Central memory CD8-positive, alpha-beta T cell (primary cell): ENCODE measurements around the gene PCSK4.
A peak's percentile ranks its signal among the peaks of the same experiment; 100 is the strongest.

Source experiments
- ATAC-seq: fragments of 150-1000 bp; cut with Tn5 transposase; replicated peaks from 2 replicates; pipeline ENCODE4 v1.10.0; 2022; ENCODE audit warnings: mild to moderate bottlenecking, moderate FRiP score, moderate number of reproducible peaks; ENCODE audit not compliant: poor library complexity, severe bottlenecking; ENCODE audit errors: extremely low read depth
- DNase-seq, 2 donors: peaks; one replicate each; pipeline ENCODE4 v3.0.0; 2021; ENCODE audit warnings: low spot score in 2 of 2
- H3K27ac Mint-ChIP-seq: one replicate; pipeline ENCODE4 v1.8.0; 2022; ENCODE audit warnings: low read depth, mild to moderate bottlenecking, moderate library complexity, mixed read lengths
- H3K27me3 Mint-ChIP-seq: one replicate; pipeline ENCODE4 v1.8.0; 2022; ENCODE audit warnings: mixed read lengths
- H3K36me3 Mint-ChIP-seq: one replicate; pipeline ENCODE4 v1.8.0; 2022; ENCODE audit warnings: mild to moderate bottlenecking, moderate library complexity, mixed read lengths; ENCODE audit not compliant: insufficient read depth
- H3K4me1 Mint-ChIP-seq: one replicate; pipeline ENCODE4 v1.8.0; 2022; ENCODE audit warnings: mixed read lengths
- H3K4me3 Mint-ChIP-seq: one replicate; pipeline ENCODE4 v1.8.0; 2022; ENCODE audit warnings: mild to moderate bottlenecking, moderate library complexity, mixed read lengths
- H3K9me3 Mint-ChIP-seq: one replicate; pipeline ENCODE4 v1.8.0; 2022; ENCODE audit warnings: mixed read lengths

The PCSK4 gene

GRCh38 chr19:1516395-1516753 is 26.2 kb upstream of the PCSK4 start:
- no peak overlapping the region for H3K27ac Mint-ChIP-seq

GRCh38 chr19:1514986-1515721 is 25.0 kb upstream of the PCSK4 start:
- Mint-ChIP-seq H3K9me3 (no peaks in the 10 kb centered on the region), H3K4me1 (peaks cover under 1% of the 10 kb centered on the region), H3K27ac (no peak overlapping the region), H3K27me3 (peaks cover 10% of the 10 kb centered on the region), H3K36me3 (peaks cover 1% of the 10 kb centered on the region), H3K4me3 (no peak overlapping the region)
- no peak for ATAC-seq
- no peak for DNase-seq

More at GRCh38 chr19:1516395-1516753, 26.2 kb upstream of the PCSK4 start:
- no peak for DNase-seq
- Mint-ChIP-seq H3K4me3 (no peak overlapping the region), H3K9me3 (no peaks in the 10 kb centered on the region), H3K27me3 (peaks cover 10% of the 10 kb centered on the region), H3K36me3 (peaks cover 1% of the 10 kb centered on the region), H3K4me1 (no peaks in the 10 kb centered on the region)
- ATAC-seq, result no peak

- DNase-seq, result no peak
- H3K4me3 Mint-ChIP-seq, result peak overlapping the region; percentile 55
- H3K4me1 Mint-ChIP-seq, result peaks cover 5% of the 10 kb centered on the region
- ATAC-seq, result no peak
- peaks cover 10% of the 10 kb centered on the region for H3K27me3 Mint-ChIP-seq
- no peaks in the 10 kb centered on the region for H3K9me3 Mint-ChIP-seq
- no peak overlapping the region for H3K27ac Mint-ChIP-seq
- peaks cover 1% of the 10 kb centered on the region for H3K36me3 Mint-ChIP-seq
Observed at GRCh38 chr19:1514295-1514661, 24.1 kb upstream of the PCSK4 start.

DNA sequence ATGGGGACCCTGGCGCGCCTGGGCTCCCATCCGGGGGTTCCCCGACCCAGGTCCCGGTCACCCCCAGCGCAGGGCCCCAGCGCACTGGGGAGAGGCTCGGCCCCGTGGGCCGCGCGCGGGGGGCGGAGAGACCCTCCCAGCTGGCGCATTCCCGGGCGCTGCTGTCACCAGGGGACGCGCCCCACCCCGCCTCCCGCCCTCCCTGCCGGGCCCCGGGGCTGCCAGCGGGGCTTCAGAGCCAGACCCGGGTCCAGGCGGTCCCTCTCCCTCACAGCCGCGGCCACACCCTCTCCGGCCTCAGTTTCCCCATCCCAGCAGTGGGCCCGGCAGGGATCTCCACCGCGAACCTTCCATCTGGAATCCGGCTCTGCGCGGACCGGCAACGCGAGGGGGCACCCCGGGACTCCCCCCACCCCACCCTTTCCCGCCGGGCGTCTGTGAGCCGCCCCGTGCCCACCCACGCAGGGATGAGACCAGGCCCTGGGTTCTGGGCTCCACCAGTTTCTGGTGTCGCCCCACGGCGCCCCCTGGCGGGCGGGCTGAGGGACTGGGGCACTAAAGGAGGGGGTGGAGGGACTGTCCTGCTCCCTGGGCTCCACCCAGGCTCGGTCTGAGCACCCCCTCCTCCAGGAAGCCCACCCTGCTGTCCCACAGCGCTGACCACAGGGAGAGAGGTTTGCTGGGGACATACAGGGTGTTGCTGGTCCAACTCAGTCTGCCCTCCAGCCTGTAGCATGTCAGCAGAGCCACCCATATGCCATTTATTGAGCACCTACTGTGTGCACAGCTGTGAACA is 23.5 kb upstream of the PCSK4 start:
- DNase-seq (peak; percentile 40 to 45), ATAC-seq (peak; percentile 54)
- peak overlapping the region; percentile 55 for H3K4me3 Mint-ChIP-seq
- no peaks in the 10 kb centered on the region for H3K9me3 Mint-ChIP-seq
- peaks cover 5% of the 10 kb centered on the region for H3K4me1 Mint-ChIP-seq
- H3K36me3 Mint-ChIP-seq, result peaks cover 1% of the 10 kb centered on the region
- no peak overlapping the region for H3K27ac Mint-ChIP-seq
- H3K27me3 Mint-ChIP-seq, result peaks cover 10% of the 10 kb centered on the region

GRCh38 chr19:1512671-1513498 is 22.7 kb upstream of the PCSK4 start, which contains the start of gene ADAMTSL5:
TSS of gene ADAMTSL5 (minus strand) at chr19:1513019. CDS start at chr19:1510943, 2,076 bp downstream.
- DNase-seq (no peak), ATAC-seq (peak; percentile 73)
- H3K9me3 Mint-ChIP-seq, result no peaks in the 10 kb centered on the region
- H3K27ac Mint-ChIP-seq, result no peak within 1 kb of the TSS
- peaks cover 7% of the 10 kb centered on the region for H3K4me1 Mint-ChIP-seq
- peaks cover 1% of the 10 kb centered on the region for H3K36me3 Mint-ChIP-seq
- peaks cover 10% of the 10 kb centered on the region for H3K27me3 Mint-ChIP-seq
- H3K4me3 Mint-ChIP-seq, result peak within 1 kb of the TSS; percentile 60

- Mint-ChIP-seq H3K9me3 (no peaks in the 10 kb centered on the region), H3K27me3 (peaks cover 8% of the 10 kb centered on the region), H3K36me3 (peaks cover 4% of the 10 kb centered on the region), H3K27ac (no peak overlapping the region), H3K4me1 (peaks cover 13% of the 10 kb centered on the region), H3K4me3 (peak overlapping the region; percentile 60)
- no peak for DNase-seq
- no peak for ATAC-seq
Observed at GRCh38 chr19:1511318-1512317, 21.5 kb upstream of the PCSK4 start.

GRCh38 chr19:1510807-1511206 is 20.7 kb upstream of the PCSK4 start:
- peaks cover under 1% of the 10 kb centered on the region for H3K27me3 Mint-ChIP-seq
- ATAC-seq (no peak), DNase-seq (no peak)
- peaks cover 5% of the 10 kb centered on the region for H3K9me3 Mint-ChIP-seq
- H3K27ac Mint-ChIP-seq, result no peak overlapping the region
- H3K36me3 Mint-ChIP-seq, result peaks cover 5% of the 10 kb centered on the region
- no peak overlapping the region for H3K4me3 Mint-ChIP-seq
- H3K4me1 Mint-ChIP-seq, result peaks cover 19% of the 10 kb centered on the region

- Mint-ChIP-seq H3K27ac (no peak overlapping the region), H3K4me3 (no peak overlapping the region), H3K27me3 (no peaks in the 10 kb centered on the region)
Observed at GRCh38 chr19:1510442-1510806, 20.3 kb upstream of the PCSK4 start.

DNA sequence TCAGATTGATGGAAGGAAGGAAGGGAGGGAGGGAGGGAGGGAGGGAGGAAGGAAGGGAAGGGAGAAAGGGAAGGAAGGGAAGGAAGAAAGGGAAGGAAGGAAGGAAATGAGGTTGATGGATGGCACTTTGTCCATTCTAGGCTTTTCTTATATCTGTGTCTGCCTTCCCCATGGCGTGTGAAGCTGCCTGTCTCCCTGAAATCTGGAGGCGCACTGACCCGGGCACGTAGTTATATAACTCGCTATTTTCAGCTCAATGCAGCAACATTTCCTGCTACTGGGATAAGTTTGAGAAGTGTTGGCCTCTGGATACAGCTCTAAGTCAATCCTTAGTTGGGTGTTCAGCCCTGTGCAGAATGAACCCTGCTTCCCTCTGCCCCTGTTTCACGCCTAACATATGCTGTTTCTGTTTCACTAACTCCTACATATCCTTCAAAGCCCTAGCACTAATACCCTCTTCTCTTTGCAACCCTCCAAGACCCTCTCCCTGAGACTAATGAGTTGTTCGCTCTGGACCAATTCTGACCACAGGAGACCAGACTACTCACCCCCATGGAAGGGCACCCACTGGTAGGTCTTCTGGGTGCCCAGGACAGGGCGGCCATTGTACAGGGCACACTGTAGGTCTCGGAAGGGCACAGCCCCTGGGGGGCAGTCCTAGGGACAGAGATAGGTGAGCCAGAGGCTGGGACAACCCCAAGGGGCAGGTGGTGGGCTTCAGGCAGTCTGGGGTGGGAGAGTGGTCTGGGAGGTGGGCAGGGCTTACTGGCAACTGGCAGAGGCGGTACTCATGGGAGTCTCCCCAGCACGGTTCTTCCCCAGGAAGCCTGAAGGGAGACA is 19.7 kb upstream of the PCSK4 start:
- peaks cover 5% of the 10 kb centered on the region for H3K36me3 Mint-ChIP-seq
- no peak for ATAC-seq
- no peak overlapping the region for H3K27ac Mint-ChIP-seq
- H3K9me3 Mint-ChIP-seq, result peaks cover 5% of the 10 kb centered on the region
- H3K4me1 Mint-ChIP-seq, result peaks cover 19% of the 10 kb centered on the region
- H3K27me3 Mint-ChIP-seq, result no peaks in the 10 kb centered on the region
- DNase-seq, result no peak
- no peak overlapping the region for H3K4me3 Mint-ChIP-seq

More at GRCh38 chr19:1510442-1510806, 20.3 kb upstream of the PCSK4 start:
- Mint-ChIP-seq H3K9me3 (peaks cover 5% of the 10 kb centered on the region), H3K36me3 (peaks cover 5% of the 10 kb centered on the region), H3K4me1 (peaks cover 19% of the 10 kb centered on the region)
- DNase-seq (no peak), ATAC-seq (no peak)

DNA sequence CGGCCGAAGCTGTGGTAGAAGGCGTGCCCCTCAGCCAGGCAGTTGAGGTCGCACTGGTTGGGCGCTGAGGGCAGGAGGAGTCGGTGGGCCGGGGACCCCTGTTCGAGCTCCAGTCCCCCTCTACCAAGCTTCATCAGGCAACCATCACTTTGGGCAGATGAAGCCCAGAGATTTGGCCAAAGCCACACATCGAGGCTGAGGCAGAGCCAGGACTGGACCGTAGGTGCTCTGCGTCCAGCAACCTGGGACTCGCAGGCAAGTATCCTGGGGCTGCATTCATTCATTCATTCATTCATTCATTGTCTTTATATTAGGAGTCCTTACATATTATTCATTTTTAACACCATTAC is 18.3 kb upstream of the PCSK4 start:
- DNase-seq, result no peak
- Mint-ChIP-seq H3K36me3 (peaks cover 4% of the 10 kb centered on the region), H3K4me3 (peak overlapping the region; percentile 31), H3K27me3 (no peaks in the 10 kb centered on the region), H3K27ac (no peak overlapping the region), H3K9me3 (peaks cover 5% of the 10 kb centered on the region), H3K4me1 (peaks cover 19% of the 10 kb centered on the region)
- ATAC-seq, result no peak
